Right atrium auricular region (tissue), 2 donors: Measurements from ENCODE around the gene LAP3. TPM values are rescaled to one million over a fixed set of nuclear protein-coding genes. Genes with fewer than 3 reads are reported as not detected.

ENCODE experiments used
- DNase-seq: peaks from one replicate; pipeline ENCODE4 v3.0.0-alpha.2; 2019; ENCODE audit warnings: low spot score
- H3K27ac ChIP-seq, 2 donors: fragments of 200-600 bp; sonication (generic); 1 replicate in 1 of 2; 2 replicates in 1 of 2; pipeline ENCODE4 v1.5.1; 2016 to 2019
- H3K27me3 ChIP-seq, 2 donors: fragments of 200-600 bp; sonication (generic); one replicate each; pipeline versions ENCODE4 v1.5.1 to v1.6.0; 2017 to 2019
- H3K36me3 ChIP-seq: fragments of 200-600 bp; sonication (generic); one replicate; pipeline ENCODE4 v1.5.1; 2016
- H3K4me1 ChIP-seq, 2 donors: fragments of 200-600 bp; sonication (generic); one replicate each; pipeline versions ENCODE4 v1.5.1 to v1.6.0; 2017 to 2019
- H3K4me3 ChIP-seq, 2 donors: fragments of 200-600 bp; sonication (generic); 1 replicate in 1 of 2; 2 replicates in 1 of 2; pipeline ENCODE4 v1.5.1; 2017 to 2019; ENCODE audit warnings: mild to moderate bottlenecking in 1 of 2, moderate library complexity in 1 of 2
- H3K9me3 ChIP-seq, 2 donors: fragments of 200-600 bp; sonication (generic); one replicate each; pipeline ENCODE4 v1.5.1; 2019
- total RNA-seq, 2 donors: library from RNA; depleted of rRNA; stranded (reverse); fragments of >200 nt; gene quantifications; one replicate each; pipeline ENCODE4 v1.1.0, GENCODE V29; 2016
- TF ChIP-seq, protein P1 (sequence below), 2 donors: fragments of 200-600 bp; sonication (generic); IDR thresholded peaks; one replicate each; pipeline ENCODE4 v1.5.1; 2019; ENCODE audit warnings: antibody characterized with exemption in 2 of 2

Gene LAP3
- total RNA-seq, 2 donors from 2014 or later = 35.5 to 67.2 TPM

DNA sequence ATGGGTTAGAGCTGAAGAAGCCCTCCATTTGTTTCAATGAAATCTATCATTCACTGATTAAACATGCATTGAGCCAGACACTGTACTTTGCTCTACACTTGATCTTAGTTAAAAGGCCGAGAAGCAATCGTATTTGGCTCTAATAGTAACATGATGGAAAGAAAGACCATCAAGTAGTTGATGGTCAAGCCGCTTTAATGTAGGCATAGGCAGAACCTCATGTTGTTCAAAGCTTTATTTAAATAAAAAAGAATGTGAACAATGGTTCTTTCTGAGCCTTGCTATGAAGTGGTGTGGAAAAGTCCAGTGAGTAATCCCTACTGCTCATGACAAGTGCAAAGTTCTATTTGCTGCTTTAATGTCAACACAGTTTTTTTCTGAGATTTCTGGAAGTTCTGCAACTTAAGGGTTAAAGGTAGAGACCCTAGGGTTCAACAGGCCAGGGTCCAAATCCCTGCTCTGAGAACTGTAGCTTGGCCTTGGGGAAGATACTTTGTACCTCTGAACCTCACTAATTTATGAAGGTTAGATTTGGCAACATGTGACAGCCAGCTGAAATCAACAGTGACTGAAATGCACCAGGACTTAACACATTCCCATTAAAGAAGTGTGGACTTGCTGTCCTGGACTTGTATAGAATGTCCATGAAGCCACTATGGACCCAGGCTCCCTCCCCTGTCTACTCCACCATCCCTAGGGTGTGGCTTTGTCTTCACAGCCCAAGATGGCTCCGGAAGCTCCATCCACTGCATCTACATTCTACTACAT lies 17.9 kb upstream of the LAP3 start:
- Histone ChIP-seq H3K27me3 (no peaks in the 10 kb centered on the region), H3K4me3 (no peak overlapping the region), H3K4me1 (no peaks in the 10 kb centered on the region), H3K9me3 (no peaks in the 10 kb centered on the region), H3K27ac (no peak overlapping the region), H3K36me3 (no peaks in the 10 kb centered on the region)
- DNase-seq = no peak
- TF ChIP-seq, protein P1, sequence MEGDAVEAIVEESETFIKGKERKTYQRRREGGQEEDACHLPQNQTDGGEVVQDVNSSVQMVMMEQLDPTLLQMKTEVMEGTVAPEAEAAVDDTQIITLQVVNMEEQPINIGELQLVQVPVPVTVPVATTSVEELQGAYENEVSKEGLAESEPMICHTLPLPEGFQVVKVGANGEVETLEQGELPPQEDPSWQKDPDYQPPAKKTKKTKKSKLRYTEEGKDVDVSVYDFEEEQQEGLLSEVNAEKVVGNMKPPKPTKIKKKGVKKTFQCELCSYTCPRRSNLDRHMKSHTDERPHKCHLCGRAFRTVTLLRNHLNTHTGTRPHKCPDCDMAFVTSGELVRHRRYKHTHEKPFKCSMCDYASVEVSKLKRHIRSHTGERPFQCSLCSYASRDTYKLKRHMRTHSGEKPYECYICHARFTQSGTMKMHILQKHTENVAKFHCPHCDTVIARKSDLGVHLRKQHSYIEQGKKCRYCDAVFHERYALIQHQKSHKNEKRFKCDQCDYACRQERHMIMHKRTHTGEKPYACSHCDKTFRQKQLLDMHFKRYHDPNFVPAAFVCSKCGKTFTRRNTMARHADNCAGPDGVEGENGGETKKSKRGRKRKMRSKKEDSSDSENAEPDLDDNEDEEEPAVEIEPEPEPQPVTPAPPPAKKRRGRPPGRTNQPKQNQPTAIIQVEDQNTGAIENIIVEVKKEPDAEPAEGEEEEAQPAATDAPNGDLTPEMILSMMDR (IDR thresholded peaks at IDR 0.05) = no peak

DNA sequence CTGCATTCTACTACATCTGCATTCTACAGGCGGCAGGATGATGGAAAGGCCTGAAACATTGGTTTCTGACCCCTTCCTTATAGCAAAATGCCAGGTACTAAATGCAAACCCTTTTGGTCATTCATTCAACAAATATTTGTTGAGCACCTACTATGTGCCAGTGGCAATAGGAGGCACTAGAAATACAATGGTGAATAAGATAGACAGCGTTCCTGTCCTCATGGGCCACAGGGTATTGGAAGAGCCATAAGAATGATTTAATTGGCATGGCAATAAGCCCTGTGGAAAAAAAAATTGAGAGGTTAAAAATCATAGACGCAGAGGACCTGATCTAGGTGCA lies 17.3 kb upstream of the LAP3 start:
- TF ChIP-seq, protein P1 (IDR thresholded peaks at IDR 0.05) = no peak
- Histone ChIP-seq H3K9me3 (no peaks in the 10 kb centered on the region), H3K27ac (no peak overlapping the region)

DNA sequence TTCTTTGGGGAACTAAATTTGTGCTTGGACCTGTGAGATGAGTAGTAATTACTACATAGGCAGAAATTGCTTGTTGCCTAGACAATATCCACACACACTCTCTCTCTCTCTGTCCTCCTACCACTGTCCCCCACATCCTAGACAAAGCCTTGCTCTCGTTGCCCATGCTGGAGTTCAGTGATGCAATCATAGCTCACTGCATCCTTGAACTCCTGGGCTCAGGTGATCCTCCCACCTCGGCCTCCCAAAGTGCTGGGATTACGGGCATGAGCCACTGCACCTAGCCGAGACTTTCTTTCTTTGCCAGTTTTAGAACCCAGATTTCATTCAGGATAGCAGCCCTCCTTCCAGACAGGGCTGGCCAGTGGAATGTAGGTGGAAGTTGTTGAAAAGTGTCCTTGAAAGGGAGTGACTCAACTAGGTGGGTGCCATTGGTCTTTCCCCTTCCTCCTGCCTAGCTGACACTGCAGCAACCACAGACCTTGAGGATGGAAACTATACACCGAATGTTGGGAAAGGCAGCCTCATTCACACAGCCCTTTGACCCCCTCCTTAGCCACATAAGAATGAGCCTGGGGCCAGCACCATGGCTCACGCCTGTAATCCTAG lies 16.8 kb upstream of the LAP3 start:
- H3K36me3 ChIP-seq = no peaks in the 10 kb centered on the region
- no peak overlapping the region for H3K27ac ChIP-seq
- DNase-seq = no peak
- H3K4me1 ChIP-seq = no peaks in the 10 kb centered on the region
- TF ChIP-seq, protein P1 (IDR thresholded peaks at IDR 0.05) = no peak
- no peaks in the 10 kb centered on the region for H3K27me3 ChIP-seq
- no peak overlapping the region for H3K4me3 ChIP-seq
- no peaks in the 10 kb centered on the region for H3K9me3 ChIP-seq

More for the DNA sequence above, 17.3 kb upstream of the LAP3 start:
- Histone ChIP-seq H3K4me3 (no peak overlapping the region), H3K4me1 (no peaks in the 10 kb centered on the region), H3K36me3 (no peaks in the 10 kb centered on the region), H3K27me3 (no peaks in the 10 kb centered on the region)
- DNase-seq = no peak

- H3K27ac ChIP-seq = no peak overlapping the region
- TF ChIP-seq, protein P1 (IDR thresholded peaks at IDR 0.05) = no peak
- H3K4me3 ChIP-seq = no peak overlapping the region
- H3K36me3 ChIP-seq = no peaks in the 10 kb centered on the region
- no peaks in the 10 kb centered on the region for H3K27me3 ChIP-seq
- no peak for DNase-seq
- no peaks in the 10 kb centered on the region for H3K4me1 ChIP-seq
- H3K9me3 ChIP-seq = no peaks in the 10 kb centered on the region
Measured at GRCh38 chr4:17561195-17561909, 15.6 kb upstream of the LAP3 start.

- Histone ChIP-seq H3K4me1 (no peaks in the 10 kb centered on the region), H3K27me3 (no peaks in the 10 kb centered on the region), H3K27ac (no peak overlapping the region), H3K9me3 (no peaks in the 10 kb centered on the region), H3K4me3 (no peak overlapping the region), H3K36me3 (no peaks in the 10 kb centered on the region)
- TF ChIP-seq, protein P1 (IDR thresholded peaks at IDR 0.05) = no peak
- no peak for DNase-seq
Measured at GRCh38 chr4:17562157-17562556, 14.8 kb upstream of the LAP3 start.
